K562 (cell line): ENCODE measurements around the gene SNRNP40. TPM values are rescaled to one million over a fixed set of nuclear protein-coding genes. Genes with fewer than 3 reads are reported as not detected.

Source experiments
- FOXK2 ChIP-seq, 2 experiments: fragments of 450-650 bp; IDR thresholded peaks in 1 of 2; conservative IDR thresholded peaks in 1 of 2; 2 replicates each; pipeline ENCODE4 v1.6.1; 2016; ENCODE audit warnings: low read depth in 2 of 2, mild to moderate bottlenecking in 1 of 2
- PHB2 ChIP-seq: fragments of 450-650 bp; IDR thresholded peaks from 2 replicates; pipeline ENCODE4 v1.6.1; 2017; ENCODE audit warnings: low read depth
- THRB ChIP-seq: fragments of 450-650 bp; formaldehyde crosslinking; conservative IDR thresholded peaks from 2 replicates; pipeline ENCODE4 v1.4.0; 2022; ENCODE audit warnings: mild to moderate bottlenecking, missing genetic modification characterization
- polyA plus RNA-seq, 8 experiments: library from polyadenylated mRNA; depleted of rRNA in 4 of 8; stranded (reverse) in 5 of 8; unstranded in 3 of 8; fragments of >200 nt; fragmentation: Nextera tagmentation in 2 of 8; fragmentation: Illumina TruSeq in 1 of 8; extraction: Ambion mirVana in 2 of 8; extraction: Trizol in 1 of 8; gene quantifications; 2 replicates each; pipeline versions ENCODE4 v1.2.1 to v1.2.3, GENCODE V29; 2011 to 2014; ENCODE audit warnings: inconsistent platforms in 1 of 8, missing spikeins in 1 of 8
- total RNA-seq, 7 experiments: library from RNA; depleted of rRNA in 6 of 7; stranded (reverse); fragments of >200 nt in 6 of 7; fragmentation: Illumina TruSeq in 2 of 7; extraction: Trizol in 2 of 7; gene quantifications; 2 replicates each; pipeline versions ENCODE4 v1.2.1 to v1.2.3, GENCODE V29; 2011 to 2021; ENCODE audit warnings: low replicate concordance in 1 of 7
- TF ChIP-seq, protein P1 (sequence below), 2 experiments: fragments of 450-650 bp; formaldehyde crosslinking in 1 of 2; IDR thresholded peaks; 2 replicates each; pipeline versions ENCODE4 v1.4.0 to v1.6.1; 2014 to 2020; ENCODE audit warnings: mild to moderate bottlenecking in 2 of 2, borderline replicate concordance in 1 of 2, low read depth in 1 of 2
- TF ChIP-seq, protein P2 (sequence below): fragments of 450-650 bp; IDR thresholded peaks from 2 replicates; pipeline ENCODE4 v1.6.1; 2018; ENCODE audit warnings: mild to moderate bottlenecking, low read depth; ENCODE audit not compliant: partially characterized antibody

Gene SNRNP40
- total and polyA plus RNA-seq, 9 of the 15 experiments (the other 6 are each of a cell fraction or from before 2014, with no cell fraction given): 48.7 to 278 (median 163) TPM

DNA sequence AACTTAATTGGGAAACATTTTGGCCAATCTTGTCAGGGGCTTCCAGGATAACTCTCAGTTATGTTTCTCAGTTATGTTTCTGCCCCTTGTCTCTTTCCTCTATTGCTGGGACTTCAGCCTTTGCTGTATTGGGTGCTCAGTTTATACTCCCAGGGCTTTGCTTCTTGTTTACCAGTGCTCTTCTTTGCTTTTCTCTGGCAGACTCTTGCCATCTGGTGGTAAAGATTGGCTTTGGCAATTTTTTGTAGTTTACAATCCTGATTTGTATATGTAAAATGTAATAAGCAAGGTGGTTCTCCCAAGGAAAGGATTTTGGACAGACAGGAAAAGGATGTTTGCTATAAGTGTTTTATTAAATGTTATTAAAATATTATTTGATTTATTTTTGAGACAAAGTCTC, 38.4 kb upstream of the SNRNP40 start (continued):
- TF ChIP-seq, protein P1, sequence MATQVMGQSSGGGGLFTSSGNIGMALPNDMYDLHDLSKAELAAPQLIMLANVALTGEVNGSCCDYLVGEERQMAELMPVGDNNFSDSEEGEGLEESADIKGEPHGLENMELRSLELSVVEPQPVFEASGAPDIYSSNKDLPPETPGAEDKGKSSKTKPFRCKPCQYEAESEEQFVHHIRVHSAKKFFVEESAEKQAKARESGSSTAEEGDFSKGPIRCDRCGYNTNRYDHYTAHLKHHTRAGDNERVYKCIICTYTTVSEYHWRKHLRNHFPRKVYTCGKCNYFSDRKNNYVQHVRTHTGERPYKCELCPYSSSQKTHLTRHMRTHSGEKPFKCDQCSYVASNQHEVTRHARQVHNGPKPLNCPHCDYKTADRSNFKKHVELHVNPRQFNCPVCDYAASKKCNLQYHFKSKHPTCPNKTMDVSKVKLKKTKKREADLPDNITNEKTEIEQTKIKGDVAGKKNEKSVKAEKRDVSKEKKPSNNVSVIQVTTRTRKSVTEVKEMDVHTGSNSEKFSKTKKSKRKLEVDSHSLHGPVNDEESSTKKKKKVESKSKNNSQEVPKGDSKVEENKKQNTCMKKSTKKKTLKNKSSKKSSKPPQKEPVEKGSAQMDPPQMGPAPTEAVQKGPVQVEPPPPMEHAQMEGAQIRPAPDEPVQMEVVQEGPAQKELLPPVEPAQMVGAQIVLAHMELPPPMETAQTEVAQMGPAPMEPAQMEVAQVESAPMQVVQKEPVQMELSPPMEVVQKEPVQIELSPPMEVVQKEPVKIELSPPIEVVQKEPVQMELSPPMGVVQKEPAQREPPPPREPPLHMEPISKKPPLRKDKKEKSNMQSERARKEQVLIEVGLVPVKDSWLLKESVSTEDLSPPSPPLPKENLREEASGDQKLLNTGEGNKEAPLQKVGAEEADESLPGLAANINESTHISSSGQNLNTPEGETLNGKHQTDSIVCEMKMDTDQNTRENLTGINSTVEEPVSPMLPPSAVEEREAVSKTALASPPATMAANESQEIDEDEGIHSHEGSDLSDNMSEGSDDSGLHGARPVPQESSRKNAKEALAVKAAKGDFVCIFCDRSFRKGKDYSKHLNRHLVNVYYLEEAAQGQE (IDR thresholded peaks at IDR 0.05; ENCODE audit: borderline replicate concordance): peak; percentile 50; the same call in 1 of the 2 replicates
- TF ChIP-seq, protein P1 (CRISPR knock-in tag; IDR thresholded peaks at IDR 0.05; ENCODE audit: low read depth): no peak
- no peak for TF ChIP-seq THRB (CRISPR knock-in tag)
- TF ChIP-seq, protein P2, sequence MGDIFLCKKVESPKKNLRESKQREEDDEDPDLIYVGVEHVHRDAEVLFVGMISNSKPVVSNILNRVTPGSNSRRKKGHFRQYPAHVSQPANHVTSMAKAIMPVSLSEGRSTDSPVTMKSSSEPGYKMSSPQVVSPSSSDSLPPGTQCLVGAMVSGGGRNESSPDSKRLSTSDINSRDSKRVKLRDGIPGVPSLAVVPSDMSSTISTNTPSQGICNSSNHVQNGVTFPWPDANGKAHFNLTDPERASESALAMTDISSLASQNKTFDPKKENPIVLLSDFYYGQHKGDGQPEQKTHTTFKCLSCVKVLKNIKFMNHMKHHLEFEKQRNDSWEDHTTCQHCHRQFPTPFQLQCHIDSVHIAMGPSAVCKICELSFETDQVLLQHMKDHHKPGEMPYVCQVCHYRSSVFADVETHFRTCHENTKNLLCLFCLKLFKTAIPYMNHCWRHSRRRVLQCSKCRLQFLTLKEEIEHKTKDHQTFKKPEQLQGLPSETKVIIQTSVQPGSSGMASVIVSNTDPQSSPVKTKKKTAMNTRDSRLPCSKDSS: no peak
- peak; percentile 71 to 80; a peak in 3 of 4 replicates for TF ChIP-seq FOXK2 (conservative IDR thresholded peaks at IDR 0.05 in 1 of 2, IDR thresholded peaks at IDR 0.05 in 1 of 2; ENCODE audit: low read depth in 2 of 2)
- TF ChIP-seq PHB2: no peak
- TF ChIP-seq, all 486 proteins: peak for 5
